ENCODE data around the gene RASA3.

The RASA3 gene

DNA sequence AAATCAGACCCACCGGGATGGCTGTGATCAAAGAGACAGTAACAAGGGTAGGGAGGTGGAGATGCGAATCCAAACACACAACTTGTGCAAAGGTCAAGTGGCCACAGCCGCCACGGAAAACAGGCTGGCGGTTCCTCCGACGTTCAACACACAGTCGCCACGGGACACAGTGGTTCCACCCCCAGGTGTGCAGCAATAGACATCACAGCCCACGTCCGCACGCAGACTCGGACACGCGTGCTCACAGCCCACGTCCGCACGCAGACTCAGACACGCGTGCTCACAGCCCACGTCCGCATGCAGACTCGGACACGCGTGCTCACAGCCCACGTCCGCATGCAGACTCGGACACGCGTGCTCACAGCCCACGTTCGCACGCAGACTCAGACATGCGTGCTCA lies 70.1 kb downstream of the RASA3 start:
- no peak for DNase-seq

DNA sequence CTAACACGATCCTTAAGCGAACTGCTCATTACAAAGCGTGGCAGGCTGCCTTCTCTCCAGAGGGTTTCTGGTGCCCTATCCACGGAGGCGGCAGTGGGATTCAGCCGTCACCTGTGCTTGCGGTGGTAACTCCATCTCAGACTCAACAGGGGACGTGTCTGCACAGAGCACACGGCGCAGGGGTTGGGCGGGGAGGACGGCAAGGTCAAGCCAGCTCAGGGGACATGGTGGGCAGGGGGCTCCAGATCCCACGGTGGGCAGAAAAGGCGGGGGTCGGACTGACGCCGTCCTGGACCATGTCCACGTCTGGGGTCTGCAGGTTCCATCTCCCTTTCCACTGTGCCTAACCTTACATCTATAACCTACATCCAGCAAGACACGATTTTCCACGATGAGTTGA lies 70.7 kb downstream of the RASA3 start:
- no peak for DNase-seq

DNA sequence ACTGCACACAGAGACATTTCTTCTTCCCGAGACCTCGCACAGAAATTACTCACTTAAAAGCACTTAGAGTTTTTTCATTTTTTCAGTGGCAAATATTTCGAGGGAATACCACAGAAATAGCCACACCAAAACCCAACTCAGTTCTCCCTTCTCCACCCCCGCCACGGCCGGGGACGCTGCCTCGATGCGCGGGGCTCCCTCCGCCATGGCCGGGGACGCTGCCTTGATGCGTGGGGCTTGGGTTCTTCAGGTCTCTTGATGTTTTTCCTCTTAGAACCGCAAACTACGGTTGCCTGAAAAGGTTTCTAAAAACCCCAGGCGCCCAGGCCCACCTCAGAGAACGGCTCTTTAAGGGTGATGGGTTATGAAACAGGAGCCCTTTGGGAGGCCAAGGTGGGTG lies 71.4 kb downstream of the RASA3 start:
- no peak for DNase-seq

DNA sequence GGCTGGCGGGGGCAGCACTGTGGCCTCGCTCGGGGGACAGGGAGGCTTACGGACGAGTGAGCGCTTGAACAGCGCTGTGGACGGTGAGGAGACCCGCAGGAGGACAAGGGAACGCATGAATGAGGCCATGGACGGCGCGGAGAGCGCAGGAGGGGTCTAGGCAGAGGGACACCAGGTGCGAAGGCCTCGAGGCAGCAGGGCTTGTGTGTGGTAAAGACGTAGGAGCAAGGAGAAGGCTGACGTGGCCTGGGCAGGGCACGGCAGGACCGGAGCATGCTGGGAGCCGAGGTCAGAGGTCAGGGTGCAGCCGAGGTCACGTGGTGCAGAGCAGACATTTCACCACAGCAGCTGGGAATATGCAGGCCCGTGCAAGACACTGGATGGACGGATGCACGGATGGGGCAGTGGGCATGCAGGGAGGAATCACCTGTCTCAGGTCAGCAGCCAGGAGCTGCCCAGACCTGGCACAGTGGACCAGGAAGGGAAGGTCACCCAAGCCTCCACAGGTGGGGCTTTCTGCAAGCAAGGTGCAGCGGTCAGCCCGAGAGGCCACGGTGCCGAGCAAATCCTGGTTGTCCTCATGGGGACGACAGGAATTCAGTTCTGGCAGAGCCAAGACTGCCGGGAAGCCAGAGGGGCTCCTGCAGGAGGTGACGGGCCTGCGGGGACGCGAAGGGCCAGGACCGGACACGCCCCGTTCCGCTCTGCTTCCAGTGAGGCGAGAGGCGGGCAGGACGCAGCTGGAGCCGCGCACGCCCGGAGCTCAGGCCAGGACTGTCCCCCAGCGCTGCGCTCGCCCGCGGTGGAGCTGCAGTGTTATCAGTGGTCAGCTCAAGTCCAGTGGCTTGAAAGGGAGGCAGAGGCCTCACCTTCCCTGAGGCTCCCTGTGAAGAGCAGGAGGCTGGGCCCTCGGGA lies 72.2 kb downstream of the RASA3 start:
- no peak for DNase-seq

DNA sequence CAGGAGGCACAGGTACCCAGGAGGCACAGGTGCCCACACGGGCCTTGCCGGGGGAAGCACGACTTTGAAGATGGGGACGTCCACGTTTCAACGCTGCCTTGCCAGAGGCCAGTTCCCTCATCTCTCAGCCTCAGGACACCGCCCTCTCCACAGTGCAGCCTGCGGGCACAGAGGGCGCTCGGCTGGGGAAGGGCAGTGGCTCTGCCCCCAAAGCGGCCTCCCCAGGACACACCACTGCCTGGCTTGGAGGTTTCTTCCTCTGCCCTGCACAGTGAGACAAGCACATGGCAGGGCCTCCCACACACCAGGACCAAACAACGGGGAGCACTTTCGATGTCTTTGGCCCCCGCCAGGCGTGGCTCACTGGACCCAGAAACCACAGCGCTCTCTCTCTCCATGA lies 73.0 kb downstream of the RASA3 start:
- DNase-seq, result no peak

DNA sequence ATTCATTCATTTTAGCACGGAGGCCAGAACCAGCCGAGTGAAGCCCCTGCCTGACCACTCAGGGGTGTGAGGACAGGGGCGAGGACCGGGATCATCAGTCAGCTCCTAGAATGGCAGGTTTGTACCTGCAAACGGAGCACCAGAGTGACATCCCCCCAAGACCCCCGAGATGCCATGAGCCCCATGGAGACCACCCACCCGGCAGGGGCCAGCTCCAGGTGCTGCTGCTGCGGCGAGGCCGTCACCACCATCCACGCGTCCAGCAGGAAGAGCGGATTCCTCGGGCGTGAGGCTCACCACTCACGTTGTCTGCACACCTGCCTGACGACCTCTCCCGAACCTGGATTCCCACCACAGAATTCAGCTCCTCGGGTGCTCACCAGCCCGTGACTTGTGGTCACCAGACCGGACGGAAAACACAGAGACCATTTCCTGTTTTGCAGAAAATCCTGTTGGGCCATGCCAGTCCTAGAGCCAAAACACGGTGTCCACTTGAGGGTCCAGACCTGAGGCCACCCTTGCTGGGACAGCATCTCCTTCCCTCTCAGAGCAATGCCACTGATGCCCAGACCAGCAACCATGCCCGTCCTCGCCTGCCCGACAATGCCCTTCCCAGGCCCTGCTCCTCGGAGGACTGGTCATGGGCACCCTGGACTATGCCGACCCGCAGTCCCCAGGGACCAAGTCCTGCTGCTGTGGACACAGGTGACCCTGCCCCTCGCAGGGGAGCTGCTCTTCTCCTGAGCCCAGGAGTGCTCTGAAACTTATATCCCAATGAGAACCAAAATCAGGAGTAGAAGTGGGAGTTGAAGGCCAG lies 74.2 kb downstream of the RASA3 start:
- DNase-seq, result no peak

DNA sequence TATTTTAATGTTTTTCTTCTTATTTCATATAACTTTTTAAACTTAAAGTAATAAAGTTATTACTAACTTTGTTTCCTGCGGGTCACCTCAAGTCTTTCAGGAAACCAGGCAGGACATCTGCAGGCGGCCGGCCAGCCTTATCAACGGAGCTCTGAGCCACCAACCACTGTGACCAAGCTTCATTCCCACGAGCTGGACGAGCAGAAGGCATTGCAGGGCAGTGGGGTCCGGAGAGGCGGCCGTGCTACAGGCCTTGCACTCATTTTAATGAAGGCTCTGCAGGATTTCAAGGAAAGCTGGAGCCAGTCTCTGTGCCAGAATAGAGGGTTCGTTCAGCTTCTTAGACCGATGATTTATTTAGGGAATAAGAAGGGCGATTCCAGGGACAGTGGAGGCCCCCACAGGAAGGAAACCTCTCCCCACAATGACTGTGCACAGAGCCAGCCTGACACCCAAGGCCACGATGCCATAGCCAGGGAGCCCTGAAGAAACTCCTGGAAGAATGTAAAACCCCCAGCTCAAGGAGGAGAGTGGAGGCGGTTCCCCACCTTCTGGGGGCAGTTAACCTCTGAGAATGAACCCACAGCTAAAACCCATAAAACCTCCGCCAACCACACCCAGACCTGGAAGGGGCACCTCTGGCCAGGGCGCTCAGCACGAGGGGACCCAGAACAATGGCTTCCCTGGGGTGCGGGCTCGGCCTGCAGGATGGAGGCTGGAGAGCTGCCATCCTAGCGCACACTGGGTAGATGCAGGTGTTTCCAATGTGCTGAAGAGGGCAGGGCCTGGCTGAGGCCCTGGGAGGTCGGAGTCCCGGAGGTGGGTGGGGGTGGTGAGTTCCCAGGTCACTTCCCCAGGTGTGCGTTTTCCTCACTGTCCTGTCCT lies 75.0 kb downstream of the RASA3 start:
- no peak for DNase-seq

DNA sequence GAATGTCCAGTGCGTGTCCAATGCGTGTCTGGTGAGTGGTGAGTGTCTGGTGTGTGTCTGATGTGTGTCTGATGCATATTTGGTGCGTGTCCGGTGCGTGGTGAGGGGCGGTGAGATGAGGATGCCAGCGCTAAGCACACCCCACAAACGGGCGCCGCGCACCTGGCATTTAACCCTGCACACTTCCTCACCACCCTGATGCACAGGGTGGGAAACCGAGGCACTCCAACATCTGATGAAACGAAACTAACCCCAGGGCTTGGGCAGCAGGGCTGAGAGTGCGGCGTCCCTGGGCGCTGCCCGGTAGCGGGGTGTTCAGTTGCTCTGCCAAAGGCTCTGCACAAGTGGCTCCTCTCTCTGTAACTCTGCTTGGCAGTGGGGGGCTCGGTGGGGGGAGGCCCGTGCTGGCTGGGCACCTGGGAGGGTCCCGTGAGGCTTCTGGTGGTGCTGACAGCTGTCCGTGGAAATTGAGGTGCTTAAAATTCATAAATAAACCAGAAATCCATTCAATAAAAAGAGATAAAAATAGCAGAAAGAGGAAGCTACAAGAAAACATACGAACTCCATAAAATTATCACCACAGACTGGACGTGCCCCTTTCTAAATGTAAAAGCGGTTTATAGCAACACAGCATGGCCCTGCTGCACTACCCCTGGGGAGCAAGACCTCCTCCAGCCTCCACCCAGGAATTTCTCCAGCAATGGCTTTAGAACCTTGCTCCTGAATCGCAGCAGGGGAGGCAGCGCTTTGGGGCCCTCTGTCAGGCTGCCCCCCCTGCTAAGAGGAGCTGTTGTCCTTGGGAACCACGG lies 76.0 kb downstream of the RASA3 start:
- no peak for DNase-seq

DNA sequence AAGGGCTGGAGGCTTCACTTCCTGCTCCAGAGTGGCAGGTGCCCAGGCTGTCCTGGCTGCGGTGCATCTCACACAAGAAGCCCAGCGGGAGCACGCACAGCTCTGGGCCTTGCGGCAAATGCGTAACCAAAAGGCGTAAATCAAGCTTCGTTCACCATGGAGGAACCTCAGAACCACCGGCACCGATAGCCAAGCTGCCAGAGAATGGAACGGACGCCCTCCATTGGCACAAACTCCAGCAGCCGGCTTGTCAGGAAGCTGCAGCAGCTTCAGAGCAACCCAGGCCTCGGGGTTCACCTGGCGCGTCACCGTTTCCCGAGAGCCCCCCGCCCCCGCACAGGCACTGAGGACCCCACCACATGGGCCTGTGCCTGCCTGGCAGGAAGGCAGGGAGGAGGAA lies 76.7 kb downstream of the RASA3 start:
- DNase-seq, result no peak

DNA sequence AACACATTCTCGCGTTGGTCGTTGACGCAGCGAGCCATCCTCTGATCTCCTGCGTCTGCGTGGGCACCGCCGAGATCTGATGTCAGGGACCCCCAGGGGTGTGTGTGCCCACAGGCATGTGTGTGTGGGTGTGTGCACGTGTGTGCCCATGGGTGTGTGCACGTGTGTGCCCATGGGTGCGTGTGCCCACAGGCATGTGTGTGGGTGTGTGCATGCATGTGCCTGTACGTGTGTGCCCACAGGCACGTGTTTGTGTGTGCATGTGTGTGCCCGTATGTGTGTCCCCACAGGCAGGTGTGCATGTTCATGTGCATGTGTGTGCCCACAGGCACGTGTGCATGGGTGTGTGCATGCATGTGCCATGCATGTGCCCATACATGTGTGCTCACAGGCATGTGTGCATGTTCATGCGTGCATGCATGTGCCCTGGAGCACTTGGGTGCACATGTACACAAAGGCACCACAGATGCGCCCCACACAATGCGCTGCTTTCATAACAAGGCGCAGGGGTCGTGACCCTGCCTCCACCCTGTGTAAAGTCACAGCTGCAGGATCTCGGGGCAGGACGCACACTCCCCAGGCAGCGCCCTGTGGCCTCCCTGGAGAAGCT lies 77.5 kb downstream of the RASA3 start:
- DNase-seq, result no peak

DNA sequence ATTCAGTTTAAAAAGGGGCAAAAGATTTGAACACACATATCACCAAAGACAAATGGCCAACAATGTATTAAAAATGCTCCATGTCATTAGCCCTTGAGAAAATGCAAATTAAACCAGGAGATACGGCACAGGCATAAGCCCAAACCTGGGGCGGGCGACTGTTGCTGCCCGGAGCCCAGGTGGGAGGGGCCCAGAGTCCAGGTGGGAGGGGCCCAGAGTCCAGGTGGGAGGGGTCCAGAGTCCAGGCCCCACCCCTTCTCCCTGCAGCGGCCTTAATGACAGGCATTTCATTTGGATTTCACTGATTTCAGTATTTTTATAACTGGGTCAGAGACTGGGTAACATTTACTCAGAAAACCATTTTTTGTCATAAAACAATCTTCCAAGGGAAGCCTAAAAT lies 78.2 kb downstream of the RASA3 start:
- no peak for DNase-seq

DNA sequence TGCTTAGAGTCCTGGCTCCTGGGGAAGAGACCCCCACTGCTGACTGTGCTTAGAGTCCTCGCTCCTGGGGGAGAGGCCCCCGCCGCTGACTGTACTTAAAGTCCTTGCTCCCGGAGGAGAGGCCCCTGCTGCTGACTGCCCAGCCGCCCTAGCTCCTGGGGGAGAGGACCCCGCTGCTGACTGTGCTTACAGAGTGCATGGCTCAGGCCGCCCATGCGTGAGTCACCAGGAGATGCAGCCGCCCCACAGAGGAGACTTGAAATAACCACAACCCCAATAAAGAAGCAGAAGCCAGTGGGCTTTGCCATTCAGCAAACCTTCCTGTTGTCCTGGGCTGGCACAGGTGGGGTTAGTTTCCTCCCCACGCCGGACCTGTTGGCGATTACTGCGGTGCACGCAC lies 79.4 kb downstream of the RASA3 start:
- no peak for DNase-seq

DNA sequence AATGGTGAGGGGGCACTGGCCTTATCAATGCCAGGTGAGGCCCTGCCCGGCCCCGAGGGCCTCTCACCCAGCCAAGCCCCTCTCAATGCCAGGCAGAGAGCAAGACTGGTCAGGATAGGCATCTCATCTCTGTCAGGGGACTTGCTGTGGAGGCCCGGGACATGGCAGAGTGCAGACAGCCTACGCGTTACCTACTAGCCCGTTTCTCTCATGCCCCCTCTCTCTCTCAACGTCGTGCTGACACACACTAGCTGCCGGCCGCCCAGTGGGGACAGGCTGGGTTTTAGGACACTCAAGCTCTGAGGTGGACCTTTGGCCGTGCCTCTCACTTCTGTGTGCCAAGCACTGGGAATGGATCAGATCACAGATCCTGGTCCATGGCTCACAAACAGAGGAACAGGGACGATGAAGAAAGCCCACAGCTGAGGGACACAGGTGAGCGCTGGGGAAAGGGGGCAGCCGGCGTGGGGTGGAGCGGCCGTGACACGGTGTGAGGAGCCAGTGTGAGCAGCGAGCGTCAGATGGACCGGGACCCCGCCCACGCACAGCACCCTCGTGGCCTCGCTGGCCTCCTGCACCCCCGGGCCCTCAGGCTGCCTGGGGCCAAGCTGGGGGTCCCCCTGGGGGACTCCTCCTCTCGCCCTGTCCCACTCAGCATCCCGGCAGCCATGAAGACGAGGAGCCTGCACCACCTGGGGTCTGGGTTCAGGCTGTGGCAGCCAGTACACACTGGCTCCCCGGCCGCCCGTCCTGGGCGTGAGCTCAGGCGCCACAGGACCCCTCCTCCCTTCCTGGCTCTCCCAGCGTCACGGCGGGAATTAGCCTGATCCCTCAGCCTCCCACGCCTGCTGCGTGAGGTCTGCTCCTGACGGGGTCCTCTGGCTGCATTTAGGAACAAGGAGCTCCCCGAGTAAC lies 81.6 kb downstream of the RASA3 start:
- DNase-seq, result no peak

DNA sequence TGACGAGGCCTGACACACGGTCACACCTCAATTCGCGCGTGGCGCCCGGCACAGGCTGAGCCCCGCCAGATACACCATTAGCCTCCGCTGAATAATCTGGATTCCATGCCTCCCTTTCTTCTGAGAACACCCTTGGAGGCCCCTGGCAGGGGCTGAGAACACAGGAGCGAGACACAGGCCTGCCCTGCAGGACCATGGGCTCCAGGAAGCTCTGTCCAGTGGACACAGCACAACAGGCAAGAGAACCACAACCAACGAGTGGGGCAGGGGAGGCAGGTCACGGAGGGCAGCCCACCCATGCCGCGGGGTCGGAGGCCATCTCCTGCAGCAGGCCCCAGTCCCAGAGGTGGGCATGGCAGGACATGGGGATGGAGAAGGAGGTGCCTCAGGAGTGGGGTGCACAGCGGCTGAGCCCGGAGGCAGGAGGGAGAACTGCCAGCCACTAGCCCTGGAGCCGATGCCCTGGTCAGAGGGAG lies 82.8 kb downstream of the RASA3 start:
- DNase-seq, result no peak

DNA sequence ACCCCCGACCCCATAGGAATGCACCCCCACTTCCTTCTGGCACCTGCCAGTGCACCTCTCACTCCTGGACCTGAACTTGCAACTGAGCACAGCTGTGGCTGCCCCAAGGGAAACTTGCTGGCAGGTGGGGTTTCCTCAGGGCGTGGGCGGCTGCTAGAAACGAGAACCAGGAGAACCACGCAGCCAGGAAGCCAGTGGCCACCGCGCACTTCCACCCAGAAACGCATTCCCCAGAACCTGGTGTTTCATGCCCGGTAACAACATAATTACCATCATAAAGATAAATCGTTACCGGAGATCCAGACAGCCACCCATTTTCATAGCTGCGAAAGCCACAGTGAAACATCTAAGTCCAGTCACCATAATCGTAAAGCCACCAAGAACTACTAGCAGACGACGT lies 83.4 kb downstream of the RASA3 start:
- no peak for DNase-seq

DNA sequence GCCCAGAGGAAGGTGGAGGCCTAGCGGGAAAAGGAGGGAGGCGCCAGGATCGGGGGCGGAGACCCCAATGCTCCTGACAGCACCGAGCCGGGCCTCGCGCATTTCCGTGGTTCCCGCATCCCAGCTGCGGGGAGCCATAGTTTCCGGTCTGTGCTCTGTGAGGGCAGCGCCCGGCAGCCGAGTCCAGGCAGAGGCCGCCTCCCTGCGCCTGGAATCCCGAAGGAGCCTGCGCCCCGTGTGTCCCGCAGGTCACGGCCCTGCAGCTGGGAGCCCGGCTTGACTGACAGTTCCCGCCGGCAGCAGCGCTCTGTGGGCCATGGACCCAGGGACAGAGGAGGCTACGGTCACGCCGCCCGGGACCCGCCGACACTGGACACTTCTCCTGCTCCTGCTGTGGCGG lies 84.0 kb downstream of the RASA3 start:
- DNase-seq, result no peak

DNA sequence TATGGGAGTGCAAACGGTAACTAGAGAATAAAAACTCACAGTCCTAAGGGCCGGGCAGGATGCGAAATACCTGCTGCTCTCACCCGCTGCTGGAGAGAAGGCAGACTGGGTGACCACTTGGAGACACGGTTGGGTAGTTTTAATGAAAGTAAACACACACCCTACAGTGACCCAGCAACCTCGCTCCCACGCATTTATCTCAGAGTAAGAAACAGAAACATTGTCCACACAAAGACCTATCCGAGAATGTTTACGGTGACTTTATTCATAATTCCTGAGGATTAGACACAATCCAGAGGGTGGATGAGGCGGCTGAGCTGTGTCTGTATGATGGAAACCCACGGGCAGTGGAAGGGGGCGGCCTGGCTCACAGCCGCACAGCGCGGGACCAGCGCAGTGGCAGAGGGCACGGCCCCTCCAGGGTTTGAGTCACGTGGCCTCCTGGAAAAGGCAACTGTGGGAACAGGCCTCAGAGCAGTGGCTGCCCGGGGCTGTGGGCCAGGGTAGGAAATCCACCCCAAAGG lies 85.0 kb downstream of the RASA3 start:
- DNase-seq, result no peak

DNA sequence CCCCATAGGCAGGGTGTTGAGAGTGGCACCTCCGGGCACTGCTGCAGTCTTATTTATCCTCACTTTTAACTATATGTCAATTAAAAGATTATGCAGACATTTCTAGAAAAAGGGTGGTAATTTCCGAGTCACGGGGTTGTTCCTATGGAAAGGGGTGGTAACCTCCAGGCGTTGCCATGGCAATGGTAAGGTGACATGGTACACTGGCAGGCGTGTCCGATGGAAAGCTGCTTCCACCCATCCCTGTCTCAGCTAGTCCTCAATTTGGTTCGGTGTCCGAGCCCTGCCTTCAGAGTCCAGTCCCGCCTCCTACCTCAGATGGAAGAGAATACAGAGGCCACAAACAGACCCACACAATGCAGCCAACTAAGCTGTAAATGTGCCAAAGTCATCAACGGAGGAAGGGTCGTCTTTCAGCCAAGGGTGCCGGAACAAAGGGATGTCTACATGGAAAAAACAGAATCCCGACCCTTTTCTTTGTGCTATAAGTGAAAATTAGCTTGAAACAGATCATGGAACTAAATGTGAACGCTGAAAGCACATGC lies 85.9 kb downstream of the RASA3 start:
- DNase-seq, result no peak

DNA sequence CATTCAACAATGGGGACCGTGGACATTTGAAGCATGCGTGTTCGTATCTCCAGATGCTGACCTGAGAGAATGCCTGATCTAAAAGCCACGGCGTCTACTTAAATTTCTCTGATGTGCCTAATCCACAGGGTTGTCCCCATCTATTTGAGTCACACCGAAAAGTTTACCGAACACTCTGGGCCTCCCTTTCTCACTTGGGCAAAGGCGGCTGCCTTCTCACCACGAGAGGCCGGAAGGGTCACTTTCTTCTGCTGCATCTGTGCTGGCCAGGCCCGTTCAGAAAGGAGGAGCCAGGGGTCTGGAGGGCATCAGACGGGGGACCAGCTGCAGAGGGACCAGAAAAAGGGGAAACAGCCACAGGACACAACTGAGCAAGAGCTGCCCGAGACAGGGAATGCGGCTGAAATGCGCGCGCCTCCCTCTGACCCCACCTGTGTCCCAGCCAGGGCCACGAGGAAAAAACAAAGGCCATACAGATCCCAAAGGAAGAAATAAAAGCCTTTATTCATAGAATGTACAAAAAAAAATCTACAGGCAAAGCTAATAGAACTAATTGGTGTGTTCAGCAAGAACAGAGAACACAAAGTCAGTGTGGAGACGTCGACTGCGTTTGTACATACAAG lies 87.2 kb downstream of the RASA3 start:
- no peak for DNase-seq

DNA sequence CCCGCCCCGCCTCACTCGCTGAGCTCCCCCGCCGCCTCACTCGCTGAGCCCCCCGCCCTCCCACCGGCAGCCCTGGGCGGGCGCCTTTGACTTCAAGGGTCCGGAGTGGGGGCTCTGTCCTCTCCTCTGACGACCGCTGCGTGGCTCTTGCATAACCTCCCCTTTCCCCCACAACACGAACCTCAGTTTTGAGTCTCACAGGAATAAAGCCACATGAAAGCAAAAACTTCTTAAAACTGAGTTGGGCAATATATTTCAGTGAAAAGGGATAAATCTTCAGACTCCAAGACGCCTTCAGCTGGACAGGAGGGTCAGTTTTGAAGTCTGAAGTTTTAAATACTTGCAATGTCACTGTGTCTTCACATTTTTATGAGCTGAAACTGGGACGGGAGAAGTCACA lies 87.9 kb downstream of the RASA3 start:
- no peak for DNase-seq

All from NCI-H1048 (cell line).